HUES48 (cell line): ENCODE measurements around the gene HSD17B2.
"Not testable (repeated sequence)": the region's sequence is repeated elsewhere in the genome, so short reads cannot be mapped to it uniquely, and the experiment has no call there.

Experiments used
- H3K27ac ChIP-seq: one replicate; pipeline ENCODE4 v1.7.0; 2013; ENCODE audit warnings: low read depth, low read length, inconsistent platforms
- H3K27me3 ChIP-seq: 2 replicates; pipeline ENCODE4 v1.6.1; 2013; ENCODE audit warnings: mild to moderate bottlenecking, low read length; ENCODE audit not compliant: control insufficient read depth, insufficient read depth
- H3K36me3 ChIP-seq: 2 replicates; pipeline ENCODE4 v1.6.1; 2013; ENCODE audit warnings: low read length; ENCODE audit not compliant: control insufficient read depth, insufficient read depth
- H3K4me1 ChIP-seq: 2 replicates; pipeline ENCODE4 v1.6.1; 2013; ENCODE audit warnings: mild to moderate bottlenecking, low read length; ENCODE audit not compliant: control insufficient read depth, insufficient read depth
- H3K4me3 ChIP-seq: 2 replicates; pipeline ENCODE4 v1.5.1; 2013; ENCODE audit warnings: mild to moderate bottlenecking, low read depth, low read length
- H3K9ac ChIP-seq: 2 replicates; pipeline ENCODE4 v1.6.1; 2013; ENCODE audit warnings: mild to moderate bottlenecking, low read depth, low read length, moderate library complexity
- H3K9me3 ChIP-seq: 2 replicates; pipeline ENCODE4 v1.6.1; 2013; ENCODE audit warnings: low read length; ENCODE audit not compliant: control insufficient read depth, insufficient read depth

HSD17B2 gene

GRCh38 chr16:82105107-82105506 is 70.1 kb downstream of the HSD17B2 start:
- H3K27me3 ChIP-seq, result no peaks in the 10 kb centered on the region
- no peak overlapping the region for H3K27ac ChIP-seq
- no peaks in the 10 kb centered on the region for H3K9me3 ChIP-seq
- no peaks in the 10 kb centered on the region for H3K4me1 ChIP-seq
- H3K36me3 ChIP-seq, result no peaks in the 10 kb centered on the region
- no peak overlapping the region for H3K4me3 ChIP-seq
- H3K9ac ChIP-seq, result no peak overlapping the region

GRCh38 chr16:82108100-82108499 is 73.0 kb downstream of the HSD17B2 start:
- Histone ChIP-seq H3K4me3 (no peak overlapping the region), H3K36me3 (no peaks in the 10 kb centered on the region), H3K4me1 (no peaks in the 10 kb centered on the region), H3K9ac (no peak overlapping the region), H3K27me3 (no peaks in the 10 kb centered on the region), H3K27ac (no peak overlapping the region), H3K9me3 (no peaks in the 10 kb centered on the region)

- H3K27ac ChIP-seq, result no peak overlapping the region
- H3K36me3 ChIP-seq, result no peaks in the 10 kb centered on the region
- H3K27me3 ChIP-seq, result no peaks in the 10 kb centered on the region
- no peaks in the 10 kb centered on the region for H3K9me3 ChIP-seq
- H3K4me3 ChIP-seq, result no peak overlapping the region
- H3K4me1 ChIP-seq, result no peaks in the 10 kb centered on the region
- no peak overlapping the region for H3K9ac ChIP-seq
These were observed 73.7 kb downstream of the HSD17B2 start for GRCh38 chr16:82108774-82109173.

GRCh38 chr16:82109266-82109665 is 74.2 kb downstream of the HSD17B2 start:
- H3K4me3 ChIP-seq, H3K9me3 ChIP-seq, H3K4me1 ChIP-seq, H3K27me3 ChIP-seq, H3K36me3 ChIP-seq, H3K27ac ChIP-seq, H3K9ac ChIP-seq: not testable (repeated sequence)

- Histone ChIP-seq H3K9me3 (no peaks in the 10 kb centered on the region), H3K4me3 (no peak overlapping the region), H3K36me3 (no peaks in the 10 kb centered on the region), H3K27me3 (no peaks in the 10 kb centered on the region), H3K9ac (no peak overlapping the region), H3K4me1 (no peaks in the 10 kb centered on the region), H3K27ac (no peak overlapping the region)
These were observed 76.9 kb downstream of the HSD17B2 start for GRCh38 chr16:82111944-82112343.

- H3K27ac ChIP-seq, result no peak overlapping the region
- H3K9ac ChIP-seq, result no peak overlapping the region
- H3K36me3 ChIP-seq, result no peaks in the 10 kb centered on the region
- no peaks in the 10 kb centered on the region for H3K27me3 ChIP-seq
- no peaks in the 10 kb centered on the region for H3K9me3 ChIP-seq
- H3K4me3 ChIP-seq, result no peak overlapping the region
- H3K4me1 ChIP-seq, result no peaks in the 10 kb centered on the region; the same call in 1 of the 2 replicates
These were observed 78.7 kb downstream of the HSD17B2 start for GRCh38 chr16:82113741-82114140.

- Histone ChIP-seq H3K9ac (no peak overlapping the region), H3K27me3 (no peaks in the 10 kb centered on the region), H3K36me3 (no peaks in the 10 kb centered on the region), H3K9me3 (no peaks in the 10 kb centered on the region), H3K4me3 (no peak overlapping the region), H3K27ac (no peak overlapping the region), H3K4me1 (no peaks in the 10 kb centered on the region; the same call in 1 of the 2 replicates)
These were observed 81.5 kb downstream of the HSD17B2 start for GRCh38 chr16:82116535-82116934.

- Histone ChIP-seq H3K9ac (no peak overlapping the region), H3K36me3 (no peaks in the 10 kb centered on the region), H3K27me3 (no peaks in the 10 kb centered on the region), H3K9me3 (no peaks in the 10 kb centered on the region), H3K4me3 (no peak overlapping the region), H3K4me1 (no peaks in the 10 kb centered on the region; the same call in 1 of the 2 replicates), H3K27ac (no peak overlapping the region)
These were observed 83.7 kb downstream of the HSD17B2 start for GRCh38 chr16:82118749-82119148.

- Histone ChIP-seq H3K9ac (no peak overlapping the region), H3K4me1 (no peaks in the 10 kb centered on the region; the same call in 1 of the 2 replicates), H3K36me3 (no peaks in the 10 kb centered on the region), H3K27me3 (no peaks in the 10 kb centered on the region), H3K9me3 (no peaks in the 10 kb centered on the region), H3K27ac (no peak overlapping the region), H3K4me3 (no peak overlapping the region)
These were observed 84.4 kb downstream of the HSD17B2 start for GRCh38 chr16:82119405-82119804.

- Histone ChIP-seq H3K36me3 (no peaks in the 10 kb centered on the region), H3K9me3 (no peaks in the 10 kb centered on the region), H3K9ac (no peak overlapping the region), H3K4me3 (no peak overlapping the region), H3K27me3 (no peaks in the 10 kb centered on the region), H3K27ac (no peak overlapping the region), H3K4me1 (peaks cover 12% of the 10 kb centered on the region)
These were observed 89.6 kb downstream of the HSD17B2 start for GRCh38 chr16:82124651-82125050.

- Histone ChIP-seq H3K9ac (no peak overlapping the region), H3K4me1 (peaks cover 14% of the 10 kb centered on the region), H3K27me3 (no peaks in the 10 kb centered on the region), H3K36me3 (no peaks in the 10 kb centered on the region), H3K4me3 (no peak overlapping the region), H3K9me3 (no peaks in the 10 kb centered on the region), H3K27ac (no peak overlapping the region)
These were observed 94.8 kb downstream of the HSD17B2 start for GRCh38 chr16:82129881-82130280.

- H3K27ac ChIP-seq, result no peak overlapping the region
- H3K4me3 ChIP-seq, result no peak overlapping the region
- H3K36me3 ChIP-seq, result peaks cover 9% of the 10 kb centered on the region
- H3K9me3 ChIP-seq, result no peaks in the 10 kb centered on the region
- no peaks in the 10 kb centered on the region for H3K27me3 ChIP-seq
- no peak overlapping the region for H3K9ac ChIP-seq
- H3K4me1 ChIP-seq, result peaks cover 8% of the 10 kb centered on the region
These were observed 98.7 kb downstream of the HSD17B2 start for GRCh38 chr16:82133798-82134197.
